Tibial nerve (tissue), 4 donors: ENCODE measurements around the gene TOR1AIP2.

Experiments used
- EP300 ChIP-seq, 2 donors: sonication (generic); formaldehyde crosslinking; IDR thresholded peaks; one replicate each; pipeline ENCODE4 v1.6.1; 2017; ENCODE audit warnings: antibody characterized with exemption in 2 of 2, mild to moderate bottlenecking in 1 of 2
- POLR2A ChIP-seq, 2 donors: fragments of 450-650 bp; IDR thresholded peaks; one replicate each; pipeline ENCODE4 v1.6.1; 2017; ENCODE audit warnings: antibody characterized with exemption in 2 of 2, mild to moderate bottlenecking in 2 of 2, moderate library complexity in 2 of 2
- TF ChIP-seq, protein P1 (sequence below), 5 experiments: fragments of 200-600 bp in 3 of 5; fragments of 450-650 bp in 2 of 5; sonication (generic) in 3 of 5; IDR thresholded peaks; one replicate each; pipeline ENCODE4 v1.5.1; 2016 to 2019; ENCODE audit warnings: antibody characterized with exemption in 5 of 5, mild to moderate bottlenecking in 3 of 5, moderate library complexity in 2 of 5

DNA sequence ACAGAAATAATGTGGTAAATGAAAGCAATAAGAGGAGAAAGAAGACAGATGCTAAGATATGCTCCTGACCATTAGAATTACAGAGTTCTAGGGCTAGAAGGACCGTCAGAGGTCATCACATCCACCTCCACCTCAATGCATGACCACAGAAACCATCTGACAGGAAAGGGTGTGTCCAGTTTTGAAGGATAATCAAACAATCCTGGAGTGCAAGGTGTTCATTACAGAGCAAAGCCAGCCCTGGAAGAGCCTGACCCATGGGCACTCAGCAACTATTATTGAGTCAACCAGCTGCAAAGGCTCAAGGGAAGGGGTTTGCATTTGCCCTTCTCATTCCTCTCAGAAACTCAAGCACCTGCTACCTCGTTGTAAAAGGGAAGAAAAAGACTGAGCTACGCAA is 46.4 kb downstream of the TOR1AIP2 start:
- TF ChIP-seq, protein P1, sequence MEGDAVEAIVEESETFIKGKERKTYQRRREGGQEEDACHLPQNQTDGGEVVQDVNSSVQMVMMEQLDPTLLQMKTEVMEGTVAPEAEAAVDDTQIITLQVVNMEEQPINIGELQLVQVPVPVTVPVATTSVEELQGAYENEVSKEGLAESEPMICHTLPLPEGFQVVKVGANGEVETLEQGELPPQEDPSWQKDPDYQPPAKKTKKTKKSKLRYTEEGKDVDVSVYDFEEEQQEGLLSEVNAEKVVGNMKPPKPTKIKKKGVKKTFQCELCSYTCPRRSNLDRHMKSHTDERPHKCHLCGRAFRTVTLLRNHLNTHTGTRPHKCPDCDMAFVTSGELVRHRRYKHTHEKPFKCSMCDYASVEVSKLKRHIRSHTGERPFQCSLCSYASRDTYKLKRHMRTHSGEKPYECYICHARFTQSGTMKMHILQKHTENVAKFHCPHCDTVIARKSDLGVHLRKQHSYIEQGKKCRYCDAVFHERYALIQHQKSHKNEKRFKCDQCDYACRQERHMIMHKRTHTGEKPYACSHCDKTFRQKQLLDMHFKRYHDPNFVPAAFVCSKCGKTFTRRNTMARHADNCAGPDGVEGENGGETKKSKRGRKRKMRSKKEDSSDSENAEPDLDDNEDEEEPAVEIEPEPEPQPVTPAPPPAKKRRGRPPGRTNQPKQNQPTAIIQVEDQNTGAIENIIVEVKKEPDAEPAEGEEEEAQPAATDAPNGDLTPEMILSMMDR (IDR thresholded peaks at IDR 0.05): no peak
- TF ChIP-seq EP300 (IDR thresholded peaks at IDR 0.05) (no peak), POLR2A (IDR thresholded peaks at IDR 0.05) (no peak)
